A673 (cell line): ENCODE data around the gene ASL.

Source experiments
- CTCF ChIP-seq: fragments of 300-800, 200-600 bp; sonication (generic); conservative IDR thresholded peaks from 2 replicates; pipeline ENCODE4 v1.5.1; 2017; ENCODE audit warnings: low read depth, mild to moderate bottlenecking, antibody characterized with exemption, low read length, moderate library complexity, mixed read lengths
- EZH2 ChIP-seq: fragments of 200-600 bp; sonication (generic); IDR thresholded peaks from 2 replicates; pipeline ENCODE4 v1.6.1; 2017; ENCODE audit warnings: borderline replicate concordance, low read depth, mild to moderate bottlenecking, mixed read lengths, antibody characterized with exemption, low read length; ENCODE audit not compliant: poor library complexity, severe bottlenecking

- TF ChIP-seq CTCF (no peak), EZH2 (no peak)
These were observed 66.7 kb downstream of the ASL start for GRCh38 chr7:66142334-66142733.
